Transverse colon (tissue), 3 donors: ENCODE results near the gene DKK3.

ENCODE experiments used
- CTCF ChIP-seq, 5 experiments: fragments of 200-600 bp in 3 of 5; fragments of 450-650 bp in 2 of 5; sonication (generic) in 3 of 5; IDR thresholded peaks; 1 replicate in 2 of 5; 2 replicates in 3 of 5; pipeline ENCODE4 v1.5.1; 2016 to 2017; ENCODE audit warnings: antibody characterized with exemption in 5 of 5, inconsistent platforms in 3 of 5, mild to moderate bottlenecking in 2 of 5, moderate library complexity in 1 of 5
- EP300 ChIP-seq: sonication (generic); formaldehyde crosslinking; IDR thresholded peaks from one replicate; pipeline ENCODE4 v1.6.1; 2017; ENCODE audit warnings: antibody characterized with exemption, low read depth

GRCh38 chr11:11980200-11980599, 28.2 kb downstream of the DKK3 start:
- TF ChIP-seq CTCF (IDR thresholded peaks at IDR 0.05) (no peak), EP300 (no peak)
